Measurements from ENCODE around the gene PNMT. TPM values are rescaled to one million over a fixed set of nuclear protein-coding genes. Genes with fewer than 3 reads are reported as not detected.

Gene PNMT
- total and polyA plus RNA-seq, 2 of the 13 experiments (the other 11 are each of a cell fraction or from before 2014, with no cell fraction given), result 0.25 TPM; not detected in 1

DNA sequence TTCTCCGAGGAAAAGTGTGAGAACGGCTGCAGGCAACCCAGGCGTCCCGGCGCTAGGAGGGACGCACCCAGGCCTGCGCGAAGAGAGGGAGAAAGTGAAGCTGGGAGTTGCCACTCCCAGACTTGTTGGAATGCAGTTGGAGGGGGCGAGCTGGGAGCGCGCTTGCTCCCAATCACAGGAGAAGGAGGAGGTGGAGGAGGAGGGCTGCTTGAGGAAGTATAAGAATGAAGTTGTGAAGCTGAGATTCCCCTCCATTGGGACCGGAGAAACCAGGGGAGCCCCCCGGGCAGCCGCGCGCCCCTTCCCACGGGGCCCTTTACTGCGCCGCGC is 31.5 kb downstream of the PNMT start, which contains the start of gene ERBB2:
ERBB2 (plus strand) TSS at position 247 of the 330 bp plus-strand sequence. CDS start 175 bp downstream, outside the sequence.
- Histone ChIP-seq H3K27me3 (ENCODE audit: control insufficient read depth in 1 of 2, insufficient read depth in 2 of 2, low read length in 2 of 2) (no peaks in the 10 kb centered on the region), H3K36me3 (replicated peaks in 1 of 2; ENCODE audit: control insufficient read depth in 1 of 2, insufficient read depth in 2 of 2, low read length in 2 of 2) (peaks cover 0 to 2% of the 10 kb centered on the region in 2 experiments; a peak in 2 of 5 replicates), H3K4me1 (ENCODE audit: insufficient read depth, low read length) (peaks cover 78% of the 10 kb centered on the region), H2AFZ (ENCODE audit: low read length) (no peak within 1 kb of the TSS), H3K9ac (ENCODE audit: insufficient read depth, low read depth, low read length) (peak within 1 kb of the TSS; percentile 88), H3K4me2 (ENCODE audit: low read depth, low read length) (peak within 1 kb of the TSS; percentile 92), H4K20me1 (ENCODE audit: insufficient read depth, low read length) (peaks cover 6% of the 10 kb centered on the region; the same call in 1 of the 2 replicates), H3K4me3 (replicated peaks in 1 of 3; ENCODE audit: insufficient read depth in 1 of 3, low read depth in 2 of 3, low read length in 3 of 3) (peak within 1 kb of the TSS; percentile 90 to 94 (median 90)), H3K79me2 (ENCODE audit: insufficient read depth, low read length) (peaks cover 55% of the 10 kb centered on the region), H3K9me3 (ENCODE audit: low read length) (no peaks in the 10 kb centered on the region), H3K27ac (ENCODE audit: extremely low read length, insufficient read depth, low read length) (peak within 1 kb of the TSS; percentile 78)
- in situ Hi-C loops (cut with HindIII; ENCODE audit: extremely low pct_ligation_motif_present, low pct_unique_long_range_greater_than_20kb) (no loop called here), intact Hi-C loops (cut with micrococcal nuclease; ENCODE audit: unreplicated experiment) (no loop called here)
- FAIRE-seq (peak; percentile 77), ATAC-seq (peak; percentile 20), DNase-seq (ENCODE audit: low spot score) (peak; percentile 64)
- CTCF ChIA-PET (ENCODE audit: low intra/inter-chr PET ratio, low total read pairs), result no interaction called here
- POLR2A ChIA-PET, result interaction anchor here (0.9 to 6.6 kb wide), 13 partner anchors 12 to 69 kb away, joined by 3 to 118 read pairs (median 11); partner anchors contain the start of genes GRB7, MIEN1, PGAP3 and STARD3
- 2% methylated on average over 12 of the region's 20 CpGs for WGBS (ENCODE audit: low lambda C conversion rate)
- no TSS peak for BruUV-seq (replicated peaks)
- no peak for TF ChIP-seq RBFOX2 (IDR thresholded peaks at IDR 0.05; ENCODE audit: low read depth, low read length)
- TF ChIP-seq ZNF224 (CRISPR knock-in tag; IDR thresholded peaks at IDR 0.05), result no peak
- TF ChIP-seq MTA1 (CRISPR knock-in tag; IDR thresholded peaks at IDR 0.05; ENCODE audit: borderline replicate concordance), result no peak
- no peak; the same call in 1 of the 2 replicates for TF ChIP-seq ZNF543 (CRISPR knock-in tag; IDR thresholded peaks at IDR 0.05)
- TF ChIP-seq ZNF709 (CRISPR knock-in tag; IDR thresholded peaks at IDR 0.05), result no peak; the same call in 1 of the 2 replicates
- TF ChIP-seq ZNF766 (CRISPR knock-in tag; IDR thresholded peaks at IDR 0.05; ENCODE audit: borderline replicate concordance), result no peak
- peak; percentile 64; the same call in 1 of the 2 replicates for TF ChIP-seq TBX2 (CRISPR knock-in tag; IDR thresholded peaks at IDR 0.05; ENCODE audit: borderline replicate concordance)
- TF ChIP-seq FOXC1 (CRISPR knock-in tag; IDR thresholded peaks at IDR 0.05; ENCODE audit: borderline replicate concordance), result no peak
- peak; percentile 3; the same call in 1 of the 2 replicates for TF ChIP-seq GATAD1 (CRISPR knock-in tag; IDR thresholded peaks at IDR 0.05)
- TF ChIP-seq, protein P1, sequence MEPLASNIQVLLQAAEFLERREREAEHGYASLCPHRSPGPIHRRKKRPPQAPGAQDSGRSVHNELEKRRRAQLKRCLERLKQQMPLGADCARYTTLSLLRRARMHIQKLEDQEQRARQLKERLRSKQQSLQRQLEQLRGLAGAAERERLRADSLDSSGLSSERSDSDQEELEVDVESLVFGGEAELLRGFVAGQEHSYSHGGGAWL (CRISPR knock-in tag; IDR thresholded peaks at IDR 0.05), result no peak
- no peak for TF ChIP-seq FOXK1 (CRISPR knock-in tag; IDR thresholded peaks at IDR 0.05; ENCODE audit: borderline replicate concordance, low read depth)
- no peak for TF ChIP-seq ZUFSP (CRISPR knock-in tag; IDR thresholded peaks at IDR 0.05; ENCODE audit: borderline replicate concordance)
- 0 out of 2 replicates have a peak, but pooled peaks have one; percentile 12 for TF ChIP-seq ATF7-NPFF (CRISPR knock-in tag; IDR thresholded peaks at IDR 0.05; ENCODE audit: low read depth)
- TF ChIP-seq FOSL1 (CRISPR knock-in tag; IDR thresholded peaks at IDR 0.05; ENCODE audit: borderline replicate concordance), result no peak
- TF ChIP-seq ZNF510 (CRISPR knock-in tag; IDR thresholded peaks at IDR 0.05; ENCODE audit: low read depth), result no peak
- TF ChIP-seq U2AF2 (IDR thresholded peaks at IDR 0.05; ENCODE audit: low read depth, low read length), result no peak
- TF ChIP-seq, protein P2, sequence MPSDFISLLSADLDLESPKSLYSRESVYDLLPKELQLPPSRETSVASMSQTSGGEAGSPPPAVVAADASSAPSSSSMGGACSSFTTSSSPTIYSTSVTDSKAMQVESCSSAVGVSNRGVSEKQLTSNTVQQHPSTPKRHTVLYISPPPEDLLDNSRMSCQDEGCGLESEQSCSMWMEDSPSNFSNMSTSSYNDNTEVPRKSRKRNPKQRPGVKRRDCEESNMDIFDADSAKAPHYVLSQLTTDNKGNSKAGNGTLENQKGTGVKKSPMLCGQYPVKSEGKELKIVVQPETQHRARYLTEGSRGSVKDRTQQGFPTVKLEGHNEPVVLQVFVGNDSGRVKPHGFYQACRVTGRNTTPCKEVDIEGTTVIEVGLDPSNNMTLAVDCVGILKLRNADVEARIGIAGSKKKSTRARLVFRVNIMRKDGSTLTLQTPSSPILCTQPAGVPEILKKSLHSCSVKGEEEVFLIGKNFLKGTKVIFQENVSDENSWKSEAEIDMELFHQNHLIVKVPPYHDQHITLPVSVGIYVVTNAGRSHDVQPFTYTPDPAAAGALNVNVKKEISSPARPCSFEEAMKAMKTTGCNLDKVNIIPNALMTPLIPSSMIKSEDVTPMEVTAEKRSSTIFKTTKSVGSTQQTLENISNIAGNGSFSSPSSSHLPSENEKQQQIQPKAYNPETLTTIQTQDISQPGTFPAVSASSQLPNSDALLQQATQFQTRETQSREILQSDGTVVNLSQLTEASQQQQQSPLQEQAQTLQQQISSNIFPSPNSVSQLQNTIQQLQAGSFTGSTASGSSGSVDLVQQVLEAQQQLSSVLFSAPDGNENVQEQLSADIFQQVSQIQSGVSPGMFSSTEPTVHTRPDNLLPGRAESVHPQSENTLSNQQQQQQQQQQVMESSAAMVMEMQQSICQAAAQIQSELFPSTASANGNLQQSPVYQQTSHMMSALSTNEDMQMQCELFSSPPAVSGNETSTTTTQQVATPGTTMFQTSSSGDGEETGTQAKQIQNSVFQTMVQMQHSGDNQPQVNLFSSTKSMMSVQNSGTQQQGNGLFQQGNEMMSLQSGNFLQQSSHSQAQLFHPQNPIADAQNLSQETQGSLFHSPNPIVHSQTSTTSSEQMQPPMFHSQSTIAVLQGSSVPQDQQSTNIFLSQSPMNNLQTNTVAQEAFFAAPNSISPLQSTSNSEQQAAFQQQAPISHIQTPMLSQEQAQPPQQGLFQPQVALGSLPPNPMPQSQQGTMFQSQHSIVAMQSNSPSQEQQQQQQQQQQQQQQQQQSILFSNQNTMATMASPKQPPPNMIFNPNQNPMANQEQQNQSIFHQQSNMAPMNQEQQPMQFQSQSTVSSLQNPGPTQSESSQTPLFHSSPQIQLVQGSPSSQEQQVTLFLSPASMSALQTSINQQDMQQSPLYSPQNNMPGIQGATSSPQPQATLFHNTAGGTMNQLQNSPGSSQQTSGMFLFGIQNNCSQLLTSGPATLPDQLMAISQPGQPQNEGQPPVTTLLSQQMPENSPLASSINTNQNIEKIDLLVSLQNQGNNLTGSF (CRISPR knock-in tag; IDR thresholded peaks at IDR 0.05), result no peak
